Body of pancreas (tissue), 4 donors: ENCODE data around the gene UGT1A6. TPM values are rescaled to one million over a fixed set of nuclear protein-coding genes. Genes with fewer than 3 reads are reported as not detected.

ENCODE experiments used
- ATAC-seq: fragments of 150-250 bp; one replicate; pipeline ENCODE4 v1.9.1; 2016
- DNase-seq, 4 donors: peaks; one replicate each; pipeline ENCODE4 v3.0.0-alpha.2; 2019
- H3K27ac ChIP-seq, 4 donors: fragments of 200-600 bp; sonication (generic); 1 replicate in 3 of 4; 2 replicates in 1 of 4; pipeline versions ENCODE4 v1.5.1 to v1.6.1; 2016 to 2019; ENCODE audit warnings: mild to moderate bottlenecking in 1 of 4, mixed read lengths in 1 of 4, moderate library complexity in 1 of 4
- H3K27me3 ChIP-seq, 2 donors: fragments of 200-600 bp; sonication (generic); one replicate each; pipeline ENCODE4 v1.6.0; 2016; ENCODE audit warnings: mild to moderate bottlenecking in 1 of 2
- H3K36me3 ChIP-seq, 2 donors: fragments of 200-600 bp; sonication (generic); replicated peaks in 1 of 2; 2 replicates each; pipeline ENCODE4 v1.5.1; 2016; ENCODE audit warnings: low read depth in 2 of 2; ENCODE audit not compliant: insufficient read depth in 1 of 2
- H3K4me1 ChIP-seq: fragments of 200-600 bp; sonication (generic); one replicate; pipeline ENCODE4 v1.6.0; 2016
- H3K4me3 ChIP-seq, 2 donors: fragments of 200-600 bp; sonication (generic); 1 replicate in 1 of 2; 2 replicates in 1 of 2; pipeline ENCODE4 v1.5.1; 2016 to 2019
- H3K9me3 ChIP-seq, 3 donors: fragments of 200-600 bp; sonication (generic); 1 replicate in 2 of 3; 2 replicates in 1 of 3; pipeline ENCODE4 v1.5.1; 2016
- CTCF ChIP-seq, 7 experiments: fragments of 450-650 bp in 4 of 7; fragments of 200-600 bp in 3 of 7; sonication (generic) in 3 of 7; IDR thresholded peaks; one replicate each; pipeline ENCODE4 v1.5.1; 2016 to 2019; ENCODE audit warnings: antibody characterized with exemption in 7 of 7
- POLR2A ChIP-seq, 3 donors: fragments of 450-650 bp; IDR thresholded peaks; one replicate each; pipeline ENCODE4 v1.6.1; 2016; ENCODE audit warnings: antibody characterized with exemption in 3 of 3, mild to moderate bottlenecking in 2 of 3
- WGBS, 2 donors: methylation state at CpG; one replicate each; pipeline ENCODE4 v1.1.5; 2017; 5-methylcytosine and 5-hydroxymethylcytosine counted together
- intact Hi-C: fragments of 100-400 bp; cut with DNase I; formaldehyde crosslinking; loops from one replicate; pipeline ENCODE4 v1.15.1; 2023
- total RNA-seq, 2 donors: library from RNA; depleted of rRNA; stranded (reverse); fragments of >200 nt; gene quantifications; one replicate each; pipeline ENCODE4 v1.1.0, GENCODE V29; 2016

Gene UGT1A6
- total RNA-seq, 2 donors from 2014 or later, result 0.33 TPM; not detected in 1

DNA sequence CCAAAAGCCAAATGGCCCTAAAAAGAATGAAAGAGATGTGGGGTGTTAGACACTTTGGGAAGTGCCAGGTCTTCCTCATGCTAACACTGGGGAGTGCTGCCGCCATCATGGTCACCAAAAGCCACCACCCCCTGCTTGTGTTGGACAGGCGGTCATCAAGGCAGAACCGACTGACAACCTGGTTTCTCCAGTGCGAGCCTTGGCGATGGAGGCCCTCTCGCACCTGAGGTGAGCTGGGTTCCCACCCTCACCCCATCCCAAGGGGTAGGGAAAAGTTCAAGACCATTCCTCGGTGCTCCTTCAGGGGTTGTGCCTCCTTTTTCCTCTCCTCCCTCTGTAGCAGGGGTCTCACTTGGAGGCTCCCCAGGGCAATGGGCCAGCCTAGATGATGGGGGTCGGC, 119.0 kb downstream of the UGT1A6 start:
- Histone ChIP-seq H3K36me3 (no peaks in the 10 kb centered on the region), H3K9me3 (no peaks in the 10 kb centered on the region), H3K27me3 (no peaks in the 10 kb centered on the region), H3K4me1 (no peaks in the 10 kb centered on the region), H3K27ac (no peak overlapping the region), H3K4me3 (no peak overlapping the region)
- intact Hi-C loops, result no loop called here
- ATAC-seq, result no peak
- DNase-seq, result peak in 1 of 4 donors; percentile 4
- 72 to 81% methylated on average over 8 of the region's 8 CpGs for WGBS, 2 donors
- no peak for TF ChIP-seq CTCF (IDR thresholded peaks at IDR 0.05)
- TF ChIP-seq POLR2A (IDR thresholded peaks at IDR 0.05), result no peak

DNA sequence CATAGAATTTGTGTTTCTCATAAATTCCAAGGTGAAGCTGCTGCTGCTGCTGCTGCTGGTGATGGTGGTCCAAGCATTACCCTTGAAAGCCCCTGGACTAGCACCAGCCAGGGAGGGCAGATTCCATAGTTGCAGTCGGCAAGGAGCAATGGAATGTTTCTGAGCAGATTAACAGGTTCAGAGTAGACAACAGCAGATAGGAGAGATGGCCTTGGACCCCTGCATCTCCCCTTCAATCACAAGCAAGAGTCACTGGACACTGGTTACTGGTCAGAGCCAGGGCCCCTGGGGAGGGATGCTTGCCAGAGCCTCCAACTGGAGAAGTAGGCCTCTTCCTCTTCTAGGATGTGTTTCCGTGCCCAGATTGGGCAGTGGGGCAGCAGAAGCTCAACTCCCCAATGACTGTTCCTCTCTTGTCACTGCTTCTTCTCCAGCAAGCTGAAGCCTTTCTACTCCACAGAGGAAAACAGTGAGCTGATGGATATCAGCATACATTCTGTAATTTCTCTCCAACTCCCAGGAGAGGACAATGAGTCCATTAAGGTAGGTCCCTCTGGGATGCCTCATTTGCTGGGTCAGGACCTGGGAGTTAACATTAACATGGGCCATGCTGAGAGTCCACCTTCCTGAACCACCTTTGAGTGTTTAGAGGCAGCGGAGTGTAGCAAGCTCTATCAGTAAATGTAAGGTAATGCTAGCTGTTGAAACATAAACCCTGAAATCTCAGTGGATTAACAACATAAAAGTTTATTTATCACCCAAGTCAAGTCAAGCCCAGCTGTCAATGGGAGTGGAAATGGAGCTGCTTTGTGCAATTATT, 120.8 kb downstream of the UGT1A6 start:
- no peak for ATAC-seq
- H3K4me3 ChIP-seq, result no peak overlapping the region
- H3K9me3 ChIP-seq, result no peaks in the 10 kb centered on the region
- TF ChIP-seq POLR2A (IDR thresholded peaks at IDR 0.05), result no peak
- TF ChIP-seq CTCF (IDR thresholded peaks at IDR 0.05), result no peak
- no peaks in the 10 kb centered on the region for H3K4me1 ChIP-seq
- intact Hi-C loops, result no loop called here
- no peaks in the 10 kb centered on the region for H3K36me3 ChIP-seq
- WGBS, 2 donors, result 64 to 73% methylated on average over 2 to 3 of the region's 3 CpGs
- H3K27ac ChIP-seq, result no peak overlapping the region
- DNase-seq, result peak in 1 of 4 donors; percentile 1
- H3K27me3 ChIP-seq, result no peaks in the 10 kb centered on the region

DNA sequence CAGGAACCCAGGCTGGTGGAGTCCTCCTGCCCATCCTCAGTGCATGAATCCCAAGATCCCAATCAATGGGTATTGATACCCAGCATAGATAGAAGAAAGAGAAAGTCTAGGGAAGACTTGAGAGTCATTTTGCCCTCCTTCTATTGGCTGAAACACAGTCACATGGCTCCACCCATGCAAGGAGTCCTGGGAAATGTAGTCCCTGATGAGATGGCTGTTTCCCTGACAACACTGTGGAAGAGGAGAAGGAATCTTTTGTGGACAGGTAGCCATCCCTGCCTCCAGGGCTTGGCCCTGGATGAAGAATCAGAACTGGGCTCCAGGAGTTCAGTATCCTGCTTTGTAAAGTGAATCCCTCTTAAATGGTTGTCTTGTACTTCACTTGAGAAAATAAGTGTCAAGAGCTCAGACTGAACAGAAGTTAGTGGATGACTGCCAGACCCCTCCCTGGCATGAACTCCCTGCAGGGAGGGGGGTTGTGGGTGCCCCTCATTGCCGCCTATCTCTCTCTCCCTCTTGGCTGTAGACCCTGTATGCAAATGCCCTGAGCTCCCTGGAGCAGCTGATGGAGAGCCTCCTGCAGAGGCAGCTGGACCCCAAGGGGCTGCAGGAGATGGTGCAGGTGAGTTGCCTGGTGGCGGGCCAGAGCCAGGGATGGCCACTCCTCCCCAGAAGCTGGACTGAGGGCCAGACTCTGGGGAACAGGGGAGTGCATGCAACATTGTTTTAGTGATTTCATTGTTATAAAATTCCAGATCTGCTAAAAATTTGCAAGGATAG, 121.6 kb downstream of the UGT1A6 start:
- TF ChIP-seq POLR2A (IDR thresholded peaks at IDR 0.05), result no peak
- TF ChIP-seq CTCF (IDR thresholded peaks at IDR 0.05), result no peak
- ATAC-seq (no peak), DNase-seq (peak in 2 of 4 donors; percentile 3 to 4)
- H3K9me3 ChIP-seq, result no peaks in the 10 kb centered on the region
- 57 to 67% methylated on average over 2 of the region's 2 CpGs for WGBS, 2 donors
- no peak overlapping the region for H3K27ac ChIP-seq
- H3K4me1 ChIP-seq, result no peaks in the 10 kb centered on the region
- no peak overlapping the region for H3K4me3 ChIP-seq
- no peaks in the 10 kb centered on the region for H3K27me3 ChIP-seq
- intact Hi-C loops, result no loop called here
- no peaks in the 10 kb centered on the region for H3K36me3 ChIP-seq

- Histone ChIP-seq H3K9me3 (no peaks in the 10 kb centered on the region), H3K27me3 (no peaks in the 10 kb centered on the region), H3K36me3 (no peaks in the 10 kb centered on the region), H3K4me3 (no peak overlapping the region), H3K4me1 (no peaks in the 10 kb centered on the region), H3K27ac (no peak overlapping the region)
- DNase-seq (no peak), ATAC-seq (no peak)
- intact Hi-C loops, result no loop called here
- no peak for TF ChIP-seq CTCF (IDR thresholded peaks at IDR 0.05)
- TF ChIP-seq POLR2A (IDR thresholded peaks at IDR 0.05), result no peak
- 74 to 83% methylated on average over 6 of the region's 6 CpGs for WGBS, 2 donors
Observed at GRCh38 chr2:233815861-233816260, 123.2 kb downstream of the UGT1A6 start.
